GM19455 (cell line): ENCODE results near the gene FGF21.
"Not testable (repeated sequence)": the region's sequence is repeated elsewhere in the genome, so short reads cannot be mapped to it uniquely, and the experiment has no call there.

Source experiments
- ATAC-seq: cut with Tn5 transposase; IDR thresholded peaks from one replicate; pipeline ENCODE4 v1.9.1; 2021; ENCODE audit not compliant: unreplicated experiment

The FGF21 gene

DNA sequence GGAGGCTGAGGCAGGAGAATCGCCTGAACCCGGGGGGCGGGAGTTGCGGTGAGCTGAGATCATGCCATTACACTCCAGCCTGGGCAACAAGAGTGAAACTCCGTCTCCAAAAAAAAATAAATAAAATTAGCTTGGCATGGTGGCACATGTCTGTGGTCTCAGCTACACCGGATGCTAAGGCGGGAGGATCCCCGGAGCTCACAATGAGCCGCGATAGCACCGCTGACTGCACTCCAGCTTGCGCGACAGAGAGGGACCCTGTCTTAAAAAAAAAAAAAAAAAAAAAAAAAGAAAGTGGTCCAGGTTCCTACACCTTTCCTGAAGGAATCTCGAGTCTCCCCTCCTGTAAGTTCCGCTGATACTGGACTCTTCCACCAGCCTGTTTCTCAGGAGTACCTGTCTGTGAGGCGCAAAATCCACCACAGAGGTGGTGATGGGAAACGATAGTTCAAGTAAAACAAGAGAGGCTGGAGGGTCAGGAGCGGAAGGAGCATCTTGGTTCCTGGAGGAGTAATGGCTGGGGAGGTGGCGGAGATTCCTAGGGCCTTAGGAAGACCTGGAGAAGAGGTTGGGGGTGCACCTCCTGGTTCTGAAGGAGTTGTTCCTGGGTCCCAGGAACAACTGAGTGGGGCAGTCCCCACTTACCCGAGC, 3.4 kb upstream of the FGF21 start:
- no peak for ATAC-seq

DNA sequence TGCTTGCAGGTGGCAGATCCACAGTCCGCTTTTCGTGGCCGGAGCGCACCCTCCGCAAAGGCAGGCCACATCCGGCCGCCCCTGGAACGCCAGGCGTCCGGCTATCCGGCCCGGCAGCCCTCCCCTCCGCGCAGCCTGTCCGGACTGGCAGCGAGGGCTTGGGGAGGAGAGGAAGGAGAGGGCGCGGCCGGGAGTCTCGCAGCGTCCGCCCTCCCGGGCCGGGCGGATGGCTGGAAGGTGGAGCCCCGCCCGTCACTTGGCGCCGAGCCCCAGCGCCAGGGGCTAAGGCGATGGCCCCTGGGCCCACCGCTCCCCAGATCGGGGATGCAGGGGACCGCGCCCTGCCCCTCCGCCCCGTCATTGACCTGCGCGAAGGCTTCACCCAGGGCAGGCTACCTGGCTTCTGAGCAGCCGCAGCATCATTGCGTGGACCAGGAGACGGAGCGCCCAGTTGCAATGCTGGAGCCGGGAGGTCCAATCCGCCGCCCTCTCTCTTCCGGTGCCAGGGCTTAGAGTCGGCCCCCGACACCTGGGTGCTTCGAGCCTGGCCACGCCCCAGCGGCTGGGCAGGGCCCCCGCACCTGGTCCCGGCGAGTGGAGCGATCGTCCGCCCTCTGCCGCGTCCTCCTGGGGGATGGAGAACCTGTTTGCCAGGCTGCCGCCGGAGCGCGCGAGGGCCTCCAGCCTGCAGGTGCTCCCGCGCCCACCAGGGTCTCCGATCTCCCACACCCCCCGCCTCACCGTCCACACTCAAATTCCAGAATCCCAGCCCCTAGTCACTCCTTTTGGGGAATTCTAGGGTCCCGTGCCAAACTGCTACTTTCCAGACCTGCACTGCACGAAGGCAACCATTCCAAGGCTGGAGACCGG, 2.6 kb upstream of the FGF21 start, which contains the start of gene FUT1:
Gene FUT1 (minus strand): TSS at position 146 of the 870 bp plus-strand sequence. CDS start 1,360 bp downstream, outside the sequence.
- ATAC-seq, result no peak

DNA sequence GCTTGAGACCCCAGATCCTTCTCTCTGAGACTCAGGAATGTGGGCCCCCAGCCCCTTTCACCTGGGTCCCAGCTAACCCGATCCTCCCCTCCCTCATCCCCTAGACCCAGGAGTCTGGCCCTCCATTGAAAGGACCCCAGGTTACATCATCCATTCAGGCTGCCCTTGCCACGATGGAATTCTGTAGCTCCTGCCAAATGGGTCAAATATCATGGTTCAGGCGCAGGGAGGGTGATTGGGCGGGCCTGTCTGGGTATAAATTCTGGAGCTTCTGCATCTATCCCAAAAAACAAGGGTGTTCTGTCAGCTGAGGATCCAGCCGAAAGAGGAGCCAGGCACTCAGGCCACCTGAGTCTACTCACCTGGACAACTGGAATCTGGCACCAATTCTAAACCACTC, 463 bp downstream of the FGF21 start:
- ATAC-seq, result no peak

DNA sequence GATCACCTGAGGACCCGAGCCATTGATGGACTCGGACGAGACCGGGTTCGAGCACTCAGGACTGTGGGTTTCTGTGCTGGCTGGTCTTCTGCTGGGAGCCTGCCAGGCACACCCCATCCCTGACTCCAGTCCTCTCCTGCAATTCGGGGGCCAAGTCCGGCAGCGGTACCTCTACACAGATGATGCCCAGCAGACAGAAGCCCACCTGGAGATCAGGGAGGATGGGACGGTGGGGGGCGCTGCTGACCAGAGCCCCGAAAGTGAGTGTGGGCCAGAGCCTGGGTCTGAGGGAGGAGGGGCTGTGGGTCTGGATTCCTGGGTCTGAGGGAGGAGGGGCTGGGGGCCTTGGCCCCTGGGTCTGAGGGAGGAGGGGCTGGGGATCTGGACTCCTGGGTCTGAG, 888 bp downstream of the FGF21 start:
- ATAC-seq, result no peak

DNA sequence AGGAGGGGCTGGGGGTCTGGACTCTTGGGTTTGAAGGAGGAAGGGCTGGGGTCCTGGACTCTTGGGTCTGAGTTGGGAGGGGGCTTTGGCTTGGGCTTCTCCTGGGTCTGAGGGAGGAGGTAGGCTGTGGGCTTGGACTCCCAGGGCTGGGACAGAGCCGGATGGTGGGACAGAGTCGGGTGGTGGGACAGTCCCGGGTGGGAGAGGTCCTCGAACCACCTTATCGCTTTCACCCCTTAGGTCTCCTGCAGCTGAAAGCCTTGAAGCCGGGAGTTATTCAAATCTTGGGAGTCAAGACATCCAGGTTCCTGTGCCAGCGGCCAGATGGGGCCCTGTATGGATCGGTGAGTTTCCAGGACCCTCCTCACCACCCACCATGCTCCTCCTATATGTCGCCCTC, 1.4 kb downstream of the FGF21 start:
- ATAC-seq, result no peak

DNA sequence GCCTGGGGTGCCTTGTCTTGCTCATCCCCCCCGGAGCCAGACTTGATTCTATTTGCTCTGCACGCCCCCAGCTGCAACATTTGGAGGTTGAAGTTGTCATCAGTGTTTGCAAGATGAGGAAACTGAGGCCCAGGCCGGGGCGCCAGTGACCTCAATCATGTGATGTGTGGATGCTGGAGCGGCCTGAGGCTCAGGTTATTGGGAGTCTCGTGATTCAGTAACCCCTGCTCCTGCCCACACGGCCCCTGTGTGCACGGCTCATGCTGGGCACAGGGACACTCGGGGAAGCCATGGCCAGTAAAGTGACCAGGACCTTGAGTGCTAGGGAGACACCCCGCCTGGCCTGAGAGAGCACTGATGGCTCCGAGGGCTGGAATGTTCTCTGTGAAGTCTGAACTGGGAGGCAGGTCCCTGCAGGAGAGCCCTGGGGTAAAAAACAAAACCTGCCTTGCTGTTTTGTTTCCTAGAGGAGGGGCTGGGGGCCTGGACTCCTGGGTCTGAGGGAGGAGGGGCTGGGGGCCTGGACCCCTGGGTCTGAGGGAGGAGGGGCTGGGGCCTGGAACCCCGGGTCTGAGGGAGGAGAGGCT, 1.9 kb downstream of the FGF21 start:
- ATAC-seq, result no peak

DNA sequence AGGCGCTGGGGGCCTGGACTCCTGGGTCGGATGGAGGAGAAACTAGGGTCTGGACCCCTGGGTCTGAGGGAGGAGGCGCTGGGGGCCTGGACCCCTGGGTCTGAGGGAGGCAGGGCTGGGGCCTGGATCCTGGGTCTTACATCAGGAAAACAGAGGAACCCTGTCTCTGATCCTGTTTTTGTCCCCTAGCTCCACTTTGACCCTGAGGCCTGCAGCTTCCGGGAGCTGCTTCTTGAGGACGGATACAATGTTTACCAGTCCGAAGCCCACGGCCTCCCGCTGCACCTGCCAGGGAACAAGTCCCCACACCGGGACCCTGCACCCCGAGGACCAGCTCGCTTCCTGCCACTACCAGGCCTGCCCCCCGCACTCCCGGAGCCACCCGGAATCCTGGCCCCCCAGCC, 2.4 kb downstream of the FGF21 start:
- ATAC-seq, result no peak

DNA sequence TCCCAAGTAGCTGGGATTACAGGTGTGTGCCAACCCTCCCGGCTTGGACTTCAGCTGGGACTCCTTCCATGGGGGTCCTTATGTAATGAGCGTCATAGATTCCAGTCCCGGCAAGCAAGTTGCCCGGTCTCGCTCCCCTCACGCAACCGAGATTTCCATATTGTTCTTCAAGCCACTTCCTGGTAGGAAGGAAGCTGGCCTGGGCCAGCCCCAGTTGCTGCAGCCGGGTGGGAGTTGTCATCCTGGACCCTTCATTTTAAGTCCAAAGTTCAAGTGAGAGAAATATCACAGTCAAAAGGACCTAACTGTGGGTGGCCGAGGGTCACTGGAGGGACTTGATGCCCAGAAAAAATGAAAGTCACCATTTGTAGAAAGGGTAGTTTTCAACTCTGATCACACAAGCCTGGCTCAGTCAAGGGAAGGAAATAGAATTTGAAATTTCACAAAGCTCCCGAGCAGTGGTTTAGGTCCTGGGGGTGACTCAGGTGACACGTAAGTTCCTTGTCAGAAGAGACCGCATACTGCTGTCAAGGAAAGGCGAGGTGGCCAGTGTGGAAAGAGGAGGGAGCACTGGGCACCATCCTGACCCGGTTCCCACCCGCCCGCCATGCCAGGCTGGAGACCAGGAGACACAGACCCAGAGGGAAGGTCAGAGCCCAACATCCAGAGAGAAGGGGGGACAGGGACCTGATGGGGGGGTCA, 5.3 kb downstream of the FGF21 start:
- no peak for ATAC-seq

DNA sequence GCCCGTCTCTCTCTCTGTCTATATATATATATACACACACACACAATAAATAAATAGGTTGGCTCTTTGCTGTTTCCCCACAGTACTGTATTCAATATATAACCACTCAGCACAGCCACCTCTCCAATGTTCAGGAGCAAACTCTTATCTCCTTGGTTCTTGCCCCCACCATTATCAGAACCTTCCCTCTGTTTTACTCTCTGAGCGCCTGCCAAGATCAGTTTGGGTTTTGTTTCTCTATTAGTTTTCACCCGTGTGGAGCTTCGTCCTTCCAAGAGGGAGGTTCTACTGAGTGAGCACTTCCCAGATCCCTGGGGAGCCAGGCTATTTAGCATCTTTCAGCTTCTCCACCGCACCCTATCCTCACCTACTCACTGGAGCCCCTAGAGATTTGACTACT, 10.5 kb downstream of the FGF21 start:
- ATAC-seq, result not testable (repeated sequence)

DNA sequence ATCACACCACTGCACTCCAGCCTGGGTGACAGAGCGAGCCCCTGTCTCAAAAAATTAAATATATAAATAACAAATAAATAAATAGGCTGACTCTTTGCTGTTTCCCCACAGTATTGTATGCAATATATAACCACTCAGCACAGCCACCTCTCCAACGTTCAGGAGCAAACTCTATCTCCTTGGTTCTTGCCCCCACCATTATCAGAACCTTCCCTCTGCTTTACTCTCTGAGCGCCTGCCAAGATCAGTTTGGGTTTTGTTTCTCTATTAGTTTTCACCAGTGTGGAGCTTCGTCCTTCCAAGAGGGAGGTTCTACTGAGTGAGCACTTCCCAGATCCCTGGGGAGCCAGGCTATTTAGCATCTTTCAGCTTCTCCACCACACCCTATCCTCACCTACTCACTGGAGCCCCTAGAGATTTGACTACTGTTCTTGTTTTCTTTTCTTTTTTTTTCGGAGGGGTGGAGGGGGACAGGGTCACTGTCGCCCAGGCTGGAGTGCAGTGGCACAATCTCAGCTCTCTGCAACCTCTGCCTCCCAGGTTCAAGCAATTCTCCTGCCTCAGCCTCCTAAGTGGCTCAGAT, 12.9 kb downstream of the FGF21 start:
- ATAC-seq, result not testable (repeated sequence)

DNA sequence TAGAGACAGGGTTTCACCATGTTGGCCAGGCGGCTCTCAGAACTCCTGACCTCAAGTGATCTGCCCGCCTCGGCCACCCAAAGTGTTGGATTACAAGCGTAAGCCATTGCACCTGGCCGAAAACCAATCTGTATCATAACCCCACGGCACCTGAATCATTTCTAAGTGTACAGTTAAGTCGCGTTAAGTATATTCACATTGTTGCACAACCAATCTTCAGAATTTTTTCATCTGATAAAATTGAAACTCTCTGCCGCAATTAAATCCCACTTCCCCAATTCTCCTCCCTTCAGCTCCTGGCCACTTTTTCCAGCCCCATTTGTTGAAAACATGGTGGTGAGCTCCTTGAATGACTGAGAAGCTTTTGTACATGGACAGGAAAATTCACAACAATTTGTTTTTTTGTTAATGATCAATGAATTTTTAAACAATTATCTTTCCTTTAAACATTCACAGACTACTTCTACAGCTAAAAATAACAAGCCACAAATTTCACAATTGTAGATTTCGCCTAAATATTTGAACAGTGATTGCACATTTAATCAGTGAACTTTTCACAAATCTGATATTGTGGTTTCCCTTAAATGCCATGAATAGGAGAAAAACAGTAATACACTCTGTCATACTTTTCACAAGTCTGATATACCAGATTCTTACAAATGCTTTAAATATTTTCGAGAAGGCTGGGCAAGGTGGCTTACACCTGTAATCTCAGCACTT, 13.8 kb downstream of the FGF21 start:
- ATAC-seq, result no peak

DNA sequence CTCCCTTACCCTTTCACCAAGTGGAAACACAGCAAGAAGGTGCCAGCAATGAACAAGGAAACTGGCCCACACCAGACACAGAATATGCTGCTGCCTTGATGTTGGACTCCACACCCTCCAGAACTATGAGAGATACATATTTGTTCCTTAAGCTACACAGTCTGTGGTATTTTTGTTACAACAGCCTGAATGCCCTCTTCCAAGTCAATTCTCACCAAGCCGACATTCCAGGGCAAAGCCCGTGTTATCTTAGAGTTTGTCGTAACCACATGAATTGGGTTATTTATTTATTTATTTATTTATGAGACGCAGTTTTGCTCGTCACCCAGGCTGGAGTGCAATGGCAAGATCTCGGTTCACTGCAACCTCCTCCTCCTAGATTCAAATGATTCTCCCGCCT, 14.9 kb downstream of the FGF21 start:
- ATAC-seq, result no peak

DNA sequence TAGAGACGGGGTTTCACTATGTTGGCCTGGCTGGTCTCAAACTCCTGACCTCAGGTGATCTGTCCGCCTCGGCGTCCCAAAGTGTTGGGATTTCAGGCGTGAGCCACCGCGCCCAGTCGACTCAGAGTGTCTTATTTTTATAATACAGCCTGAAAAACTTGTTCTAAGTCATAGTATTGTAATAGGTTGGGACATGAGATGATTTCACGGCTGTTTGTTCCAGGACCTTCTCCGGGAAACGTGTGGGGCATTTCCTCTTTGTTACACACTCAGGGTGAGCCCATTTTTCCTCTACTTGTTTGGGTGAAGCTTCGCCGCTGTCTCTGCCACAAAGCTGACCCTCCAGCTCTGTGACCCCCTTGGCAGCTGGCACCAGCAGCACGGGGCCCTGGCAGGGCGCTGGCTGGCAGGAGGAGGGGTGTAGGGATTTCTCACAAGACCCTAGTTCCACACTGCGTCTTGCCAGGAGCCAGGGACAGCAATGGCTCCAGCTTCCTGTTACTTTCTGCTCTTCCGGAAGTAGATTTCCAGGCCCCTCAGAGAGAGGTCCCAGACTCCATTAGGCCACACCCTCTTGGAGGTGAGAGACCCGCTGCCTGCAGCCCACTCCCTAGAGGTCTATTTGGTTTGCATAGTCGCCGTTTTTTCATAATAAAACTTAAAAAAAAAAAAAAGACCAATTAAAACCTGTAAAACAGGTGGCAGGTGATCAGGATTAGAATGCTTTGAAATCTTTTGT, 15.6 kb downstream of the FGF21 start:
- ATAC-seq, result no peak

DNA sequence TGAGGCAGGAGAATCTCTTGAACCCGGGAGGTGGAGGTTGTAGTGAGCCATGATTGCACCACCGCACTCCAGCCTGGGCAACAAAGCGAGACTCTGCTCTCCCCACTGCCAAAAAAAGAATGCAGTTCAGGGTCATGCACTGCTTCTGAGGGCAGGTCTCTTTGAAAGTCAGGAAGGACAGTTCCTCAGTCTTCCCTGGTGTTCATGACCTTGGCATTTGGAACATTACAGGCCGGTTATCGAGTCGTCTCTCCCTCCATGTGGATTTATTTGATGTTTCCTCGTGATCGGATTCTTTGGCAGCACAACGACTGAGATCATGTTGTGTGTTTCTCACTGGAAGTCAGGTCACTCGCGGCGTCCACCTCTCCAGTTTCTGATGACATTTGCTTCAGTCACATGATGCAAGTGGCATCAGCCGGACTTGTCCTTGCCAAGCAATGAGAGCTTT, 17.2 kb downstream of the FGF21 start:
- ATAC-seq, result no peak

DNA sequence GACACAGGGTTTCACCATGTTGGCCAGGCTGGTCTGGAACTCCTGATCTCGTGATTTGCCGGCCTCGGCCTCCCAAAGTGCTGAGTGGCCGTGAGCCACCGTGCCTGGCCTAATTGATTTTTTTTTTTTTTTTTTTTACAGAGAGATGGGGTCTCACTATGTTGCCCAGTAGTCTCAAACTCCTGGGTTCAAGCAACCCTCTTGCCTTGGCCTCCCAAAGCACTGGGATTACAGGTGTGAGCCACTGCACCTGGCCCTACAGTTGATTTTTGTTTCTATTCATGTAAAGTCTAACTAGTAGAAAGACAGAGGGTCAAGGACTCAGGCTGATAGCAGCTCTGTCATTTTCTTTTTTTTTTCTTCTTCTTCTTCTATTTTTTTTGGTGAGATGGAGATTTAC, 21.8 kb downstream of the FGF21 start:
- no peak for ATAC-seq

DNA sequence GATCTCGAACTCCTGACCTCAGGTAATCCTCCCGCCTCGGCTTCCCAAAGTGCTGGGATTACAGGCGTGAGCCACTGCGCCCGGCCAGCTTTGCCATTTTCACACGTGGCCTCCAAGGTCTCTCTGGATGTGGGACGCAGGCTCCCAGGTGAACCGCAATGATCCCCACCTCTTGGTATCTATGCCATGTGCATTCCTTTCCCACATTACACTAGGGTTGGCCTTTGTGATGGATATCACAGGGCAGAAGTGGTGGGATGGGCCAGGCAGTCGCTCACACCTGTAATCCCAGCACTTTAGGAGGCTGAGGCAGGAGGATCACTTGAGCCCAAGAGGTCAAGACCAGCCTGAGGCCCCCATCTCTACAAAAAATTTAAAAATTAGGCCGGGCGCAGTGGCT, 22.4 kb downstream of the FGF21 start:
- ATAC-seq, result no peak

DNA sequence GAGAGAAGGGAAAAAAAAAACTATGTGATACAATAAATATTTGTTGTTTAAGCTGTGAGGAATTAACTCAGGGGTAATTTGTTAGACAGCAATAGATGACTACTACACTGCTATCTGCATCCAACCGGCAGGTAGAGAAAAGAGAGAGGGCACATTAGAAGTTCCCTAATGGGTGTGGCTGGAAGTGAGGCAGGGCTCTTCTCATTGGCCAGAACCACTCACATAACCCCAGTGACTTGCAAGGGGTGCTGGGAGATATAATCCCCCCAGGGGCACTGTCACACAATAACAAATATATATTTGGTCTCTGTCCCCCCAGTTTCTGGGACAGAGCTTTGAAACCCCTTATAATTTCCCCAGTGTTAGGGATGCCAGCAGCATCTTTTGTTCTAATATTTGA, 24.3 kb downstream of the FGF21 start:
- ATAC-seq, result no peak

DNA sequence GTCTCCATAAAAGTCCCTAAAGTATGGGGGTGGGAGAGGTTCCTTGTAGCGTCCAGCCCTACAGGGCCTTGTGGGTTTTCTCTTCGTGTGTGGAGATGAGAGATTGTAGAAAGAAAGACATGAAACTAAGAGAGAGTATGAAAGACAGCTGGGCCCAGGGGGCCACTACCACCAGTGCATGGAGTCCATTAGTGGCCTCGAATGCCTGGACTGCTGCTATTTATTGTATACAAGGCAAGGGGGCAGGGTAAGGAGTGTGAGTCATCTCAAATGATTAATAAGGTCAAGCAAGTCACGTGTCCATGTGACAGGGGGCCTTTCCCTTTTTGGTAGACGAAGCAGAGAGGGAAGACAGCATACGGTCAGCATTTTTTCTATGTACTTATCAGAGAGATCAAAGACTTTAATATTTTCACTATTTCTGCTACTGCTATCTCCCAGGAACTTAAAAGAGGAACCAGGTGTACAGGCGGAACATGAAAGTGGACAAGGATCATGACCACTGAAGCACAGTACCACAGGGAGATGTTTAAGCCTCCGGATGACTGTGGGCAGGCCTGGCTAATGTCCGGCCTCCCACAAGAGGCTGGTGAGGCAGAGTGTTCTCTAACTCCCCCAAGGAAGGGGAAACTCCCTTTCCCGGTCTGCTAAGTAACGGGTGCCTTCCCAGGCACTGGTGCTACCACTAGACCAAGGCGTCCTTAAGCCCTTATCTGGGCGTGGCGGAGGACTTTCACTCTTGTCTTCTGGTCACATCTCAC, 25.5 kb downstream of the FGF21 start:
- no peak for ATAC-seq

DNA sequence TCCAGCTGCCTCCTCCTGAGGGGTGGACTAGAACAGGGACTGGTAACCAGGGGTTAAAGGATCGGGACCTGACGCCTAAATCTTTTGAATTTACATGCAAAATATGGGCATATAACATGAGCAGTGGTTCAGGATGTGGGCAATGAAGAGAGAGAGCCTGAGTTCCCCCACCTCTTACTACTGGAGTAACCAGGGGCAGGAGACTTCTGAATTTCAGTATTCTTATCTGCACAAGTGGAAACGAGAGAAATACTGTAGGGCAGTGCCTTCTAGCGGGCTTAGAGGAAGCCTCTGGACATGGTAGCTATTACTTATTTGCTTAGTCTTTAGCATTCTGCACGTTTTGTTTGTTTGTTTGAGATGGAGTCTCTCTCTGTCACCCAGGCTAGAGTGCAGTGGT, 29.2 kb downstream of the FGF21 start:
- no peak for ATAC-seq
